GM23338 (cell line): ENCODE results near the gene MYO1C. TPM values are rescaled to one million over a fixed set of nuclear protein-coding genes. Genes with fewer than 3 reads are reported as not detected.

Experiments used
- ATAC-seq: fragments of 200-7000 bp; cut with Tn5 transposase; 3 replicates; pipeline ENCODE4 v1.9.1; 2020
- DNase-seq: peaks from one replicate; pipeline ENCODE4 v3.0.0-alpha.2; 2015; ENCODE audit warnings: low spot score
- H2AFZ ChIP-seq: fragments of 200-600 bp; sonication (generic); 2 replicates; pipeline ENCODE4 v1.8.0; 2016; ENCODE audit warnings: antibody characterized with exemption, mild to moderate bottlenecking, moderate library complexity
- H3F3A ChIP-seq: fragments of 200-600 bp; sonication (generic); replicated peaks from 2 replicates; pipeline ENCODE4 v1.8.0; 2017; ENCODE audit warnings: antibody characterized with exemption, mixed run types, low read depth
- H3K27ac ChIP-seq: fragments of 200-600 bp; sonication (generic); 2 replicates; pipeline ENCODE4 v1.6.1; 2016; ENCODE audit warnings: low read depth
- H3K27me3 ChIP-seq: fragments of 200-600 bp; sonication (generic); 2 replicates; pipeline ENCODE4 v1.8.0; 2016; ENCODE audit warnings: mild to moderate bottlenecking, mixed run types, moderate library complexity; ENCODE audit not compliant: insufficient read depth
- H3K36me3 ChIP-seq: fragments of 200-600 bp; sonication (generic); 2 replicates; pipeline ENCODE4 v1.8.0; 2016; ENCODE audit warnings: mild to moderate bottlenecking; ENCODE audit not compliant: insufficient read depth
- H3K4me1 ChIP-seq: fragments of 200-600 bp; sonication (generic); 2 replicates; pipeline ENCODE4 v1.8.0; 2016; ENCODE audit warnings: mild to moderate bottlenecking, moderate library complexity; ENCODE audit not compliant: insufficient read depth
- H3K4me2 ChIP-seq: fragments of 200-600 bp; sonication (generic); 2 replicates; pipeline ENCODE4 v1.7.1; 2017; ENCODE audit warnings: mixed run types
- H3K4me3 ChIP-seq: fragments of 200-600 bp; sonication (generic); 2 replicates; pipeline ENCODE4 v1.6.1; 2016; ENCODE audit warnings: mixed run types
- H3K79me2 ChIP-seq: fragments of 200-600 bp; sonication (generic); replicated peaks from 2 replicates; pipeline ENCODE4 v1.8.0; 2017; ENCODE audit warnings: mild to moderate bottlenecking; ENCODE audit not compliant: insufficient read depth
- H3K9me2 ChIP-seq: fragments of 200-600 bp; sonication (generic); 2 replicates; pipeline ENCODE4 v1.8.0; 2017; ENCODE audit not compliant: insufficient read depth
- H4K20me1 ChIP-seq: fragments of 200-600 bp; sonication (generic); replicated peaks from 2 replicates; pipeline ENCODE4 v1.8.0; 2017; ENCODE audit warnings: mild to moderate bottlenecking; ENCODE audit not compliant: insufficient read depth
- H3K27ac Mint-ChIP-seq: 2 replicates; pipeline ENCODE4 v1.8.0; 2020; ENCODE audit warnings: inconsistent platforms, mild to moderate bottlenecking, moderate library complexity, mixed read lengths
- H3K27me3 Mint-ChIP-seq: 3 replicates; pipeline ENCODE4 v1.8.0; 2022; ENCODE audit warnings: low read depth, mild to moderate bottlenecking, moderate library complexity, mixed read lengths, inconsistent platforms; ENCODE audit not compliant: insufficient read depth, poor library complexity
- H3K36me3 Mint-ChIP-seq: 3 replicates; pipeline ENCODE4 v1.8.0; 2021; ENCODE audit warnings: low read depth, mild to moderate bottlenecking, inconsistent platforms, moderate library complexity, mixed read lengths
- H3K4me1 Mint-ChIP-seq: 3 replicates; pipeline ENCODE4 v1.8.0; 2020; ENCODE audit warnings: mild to moderate bottlenecking, inconsistent platforms, mixed read lengths
- H3K4me3 Mint-ChIP-seq: 3 replicates; pipeline ENCODE4 v1.8.0; 2021; ENCODE audit warnings: moderate library complexity, mild to moderate bottlenecking, inconsistent platforms, mixed read lengths
- H3K9me3 Mint-ChIP-seq: 3 replicates; pipeline ENCODE4 v1.8.0; 2020; ENCODE audit warnings: moderate library complexity, mild to moderate bottlenecking, inconsistent platforms, mixed read lengths
- CREB1 ChIP-seq: fragments of 250-450 bp; sonication (Bioruptor Pico); IDR thresholded peaks from 2 replicates; pipeline ENCODE4 v1.5.0; 2020; ENCODE audit warnings: low read depth, mild to moderate bottlenecking, moderate library complexity
- CTCF ChIP-seq, 2 experiments: fragments of 200-600 bp in 1 of 2; sonication (generic) in 1 of 2; conservative IDR thresholded peaks; 2 replicates each; pipeline versions ENCODE4 v1.5.1 to v1.6.1; 2016 to 2017; ENCODE audit warnings: antibody characterized with exemption in 2 of 2, low read depth in 2 of 2, mild to moderate bottlenecking in 2 of 2, moderate library complexity in 1 of 2
- ETS1 ChIP-seq: IDR thresholded peaks from 2 replicates; pipeline ENCODE4 v1.6.1; 2016; ENCODE audit warnings: antibody characterized with exemption
- EZH2 ChIP-seq: fragments of 200-600 bp; sonication (generic); IDR thresholded peaks from one replicate; pipeline ENCODE4 v1.8.0; 2017; ENCODE audit warnings: antibody characterized with exemption, mild to moderate bottlenecking, low read depth; ENCODE audit not compliant: unreplicated experiment
- EZH2phosphoT487 ChIP-seq: fragments of 200-600 bp; sonication (generic); IDR thresholded peaks from one replicate; pipeline ENCODE4 v1.8.1; 2018; ENCODE audit warnings: antibody characterized with exemption; ENCODE audit not compliant: unreplicated experiment
- JUNB ChIP-seq: IDR thresholded peaks from one replicate; pipeline ENCODE4 v1.6.1; 2016; ENCODE audit warnings: antibody characterized with exemption; ENCODE audit not compliant: unreplicated experiment
- NANOG ChIP-seq: IDR thresholded peaks from 2 replicates; pipeline ENCODE4 v1.6.1; 2016; ENCODE audit warnings: antibody characterized with exemption, borderline replicate concordance
- POLR2AphosphoS5 ChIP-seq: IDR thresholded peaks from 2 replicates; pipeline ENCODE4 v1.6.1; 2016; ENCODE audit warnings: antibody characterized with exemption, low read depth
- REST ChIP-seq: IDR thresholded peaks from one replicate; pipeline ENCODE4 v1.6.1; 2018; ENCODE audit warnings: antibody characterized with exemption; ENCODE audit not compliant: unreplicated experiment
- STAT1 ChIP-seq: IDR thresholded peaks from one replicate; pipeline ENCODE4 v1.6.1; 2016; ENCODE audit warnings: antibody characterized with exemption; ENCODE audit not compliant: unreplicated experiment
- ZNF114 ChIP-seq: fragments of 250-450 bp; sonication (Bioruptor Pico); IDR thresholded peaks from 2 replicates; pipeline ENCODE4 v1.5.0; 2020; ENCODE audit warnings: mild to moderate bottlenecking, moderate library complexity
- ZNF331 ChIP-seq: fragments of 250-450 bp; sonication (Bioruptor Pico); IDR thresholded peaks from 2 replicates; pipeline ENCODE4 v1.5.0; 2020; ENCODE audit warnings: low read depth, mild to moderate bottlenecking, moderate library complexity
- ZNF462 ChIP-seq: fragments of 250-450 bp; sonication (Bioruptor Pico); IDR thresholded peaks from 2 replicates; pipeline ENCODE4 v1.5.0; 2020; ENCODE audit warnings: mild to moderate bottlenecking, moderate library complexity
- polyA plus RNA-seq: library from polyadenylated mRNA; unstranded; fragments of >200 nt; fragmentation: Nextera tagmentation; extraction: Ambion mirVana; gene quantifications from 2 replicates; pipeline ENCODE4 v1.2.1, GENCODE V29; 2016
- total RNA-seq: library from RNA; depleted of rRNA; stranded (reverse); fragments of >200 nt; shearing (Covaris generic); gene quantifications from 2 replicates; pipeline ENCODE4 v1.2.3, GENCODE V29; 2014

Gene MYO1C
- total and polyA plus RNA-seq, 2 experiments from 2014 or later: 13.9 to 35.2 TPM

- no peaks in the 10 kb centered on the region for H3K79me2 ChIP-seq
- no peaks in the 10 kb centered on the region for H3K36me3 ChIP-seq
- TF ChIP-seq ZNF331 (CRISPR knock-in tag) (no peak), EZH2phosphoT487 (no peak), EZH2 (no peak), CTCF (conservative IDR thresholded peaks at IDR 0.05; ENCODE audit: low read depth in 2 of 2) (no peak), POLR2AphosphoS5 (no peak), ETS1 (no peak), ZNF114 (CRISPR knock-in tag) (no peak), JUNB (no peak), NANOG (no peak), STAT1 (no peak), CREB1 (no peak), REST (no peak), ZNF462 (CRISPR knock-in tag) (no peak)
- no peak overlapping the region for H2AFZ ChIP-seq
- Mint-ChIP-seq H3K27me3 (peaks cover 10% of the 10 kb centered on the region), H3K9me3 (no peaks in the 10 kb centered on the region), H3K36me3 (peaks cover 27% of the 10 kb centered on the region), H3K4me1 (peaks cover 20% of the 10 kb centered on the region), H3K4me3 (no peak overlapping the region), H3K27ac (no peak overlapping the region)
- no peaks in the 10 kb centered on the region for H3K27me3 ChIP-seq
- ATAC-seq: no peak
- H3F3A ChIP-seq: peaks cover 12% of the 10 kb centered on the region; the same call in 1 of the 2 replicates
- no peak overlapping the region for H3K4me3 ChIP-seq
- no peak overlapping the region for H3K27ac ChIP-seq
- H3K9me2 ChIP-seq: no peaks in the 10 kb centered on the region
- H4K20me1 ChIP-seq: no peaks in the 10 kb centered on the region
- no peak overlapping the region for H3K4me2 ChIP-seq
- peaks cover 11% of the 10 kb centered on the region for H3K4me1 ChIP-seq
- DNase-seq: no peak
Measured at GRCh38 chr17:1464186-1464585, 28.3 kb downstream of the MYO1C start.
